ENCODE data around the gene RNF222. TPM values are rescaled to one million over a fixed set of nuclear protein-coding genes. Genes with fewer than 3 reads are reported as not detected.

The RNF222 gene
- total RNA-seq = not detected

GRCh38 chr17:8397636-8398035 lies at the start of gene RNF222:
TSS of gene RNF222 (minus strand) at chr17:8397827. CDS start at chr17:8393461, 4,366 bp downstream.
- no peak for DNase-seq (ENCODE audit: low spot score in 2 of 2)
- no peak for FAIRE-seq

DNA sequence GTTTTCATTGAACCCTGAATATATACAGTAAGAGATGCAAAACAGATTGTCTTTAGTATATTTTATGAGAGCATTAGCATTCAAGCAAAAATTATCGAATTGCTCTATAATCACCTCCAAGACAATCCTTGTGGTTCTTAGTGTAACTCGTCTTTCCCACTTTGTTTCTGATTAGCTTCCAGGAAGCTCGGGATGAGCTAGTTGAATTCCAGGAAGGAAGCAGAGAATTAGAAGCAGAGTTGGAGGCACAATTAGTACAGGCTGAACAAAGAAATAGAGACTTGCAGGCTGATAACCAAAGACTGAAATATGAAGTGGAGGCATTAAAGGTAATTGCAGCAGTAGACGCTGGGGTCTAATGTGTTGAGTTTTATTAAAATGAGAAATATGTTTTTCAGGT lies 47.9 kb upstream of the RNF222 start:
- FAIRE-seq (no peak), DNase-seq (ENCODE audit: low spot score in 2 of 2) (no peak)

- FAIRE-seq (no peak), DNase-seq (ENCODE audit: low spot score in 2 of 2) (no peak)
Observed at GRCh38 chr17:8444494-8444893, 46.9 kb upstream of the RNF222 start.

- no peak for DNase-seq (ENCODE audit: low spot score in 2 of 2)
- FAIRE-seq = no peak
Observed at GRCh38 chr17:8443756-8444155, 46.1 kb upstream of the RNF222 start.

DNA sequence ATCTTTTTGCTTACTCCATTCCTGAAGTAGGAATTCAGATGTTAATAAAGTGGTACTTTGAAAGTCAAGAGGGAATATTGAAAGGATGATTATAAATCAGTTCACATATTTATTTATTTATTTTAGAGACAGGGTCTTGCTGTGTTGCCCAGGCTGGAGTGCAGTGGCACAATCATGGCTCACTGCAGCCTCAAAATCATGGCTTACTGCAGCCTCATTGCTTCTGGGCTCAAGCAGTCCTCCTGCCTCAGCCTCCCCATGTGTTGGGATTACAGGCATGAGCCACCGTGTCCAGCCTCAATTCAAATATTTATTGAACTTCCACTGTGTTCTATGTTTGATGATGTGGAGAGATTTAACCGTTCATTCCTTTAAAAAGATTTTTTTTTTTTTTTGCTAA lies 44.7 kb upstream of the RNF222 start:
- no peak for FAIRE-seq
- DNase-seq (ENCODE audit: low spot score in 2 of 2) = no peak

DNA sequence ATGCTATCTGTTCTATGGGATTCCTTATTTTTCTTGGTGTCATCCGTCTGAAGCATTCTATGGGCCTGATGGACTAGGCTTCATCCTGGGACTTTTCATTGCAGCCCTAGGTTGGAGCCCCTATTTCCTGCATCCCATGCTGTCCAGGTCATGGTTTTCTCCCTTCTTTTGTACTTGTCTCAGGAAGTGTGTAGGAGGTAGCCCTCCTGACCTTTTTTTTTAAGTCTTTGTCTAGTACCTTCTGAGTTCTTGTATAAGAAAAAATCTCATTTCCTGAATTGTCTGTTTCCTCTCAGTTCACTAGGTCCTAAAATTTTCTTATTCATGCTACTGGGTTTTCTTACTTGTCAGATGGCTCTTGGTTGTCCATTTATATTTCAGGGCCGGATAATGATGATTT lies 44.1 kb upstream of the RNF222 start:
- DNase-seq (ENCODE audit: low spot score in 2 of 2) = no peak
- FAIRE-seq = no peak

DNA sequence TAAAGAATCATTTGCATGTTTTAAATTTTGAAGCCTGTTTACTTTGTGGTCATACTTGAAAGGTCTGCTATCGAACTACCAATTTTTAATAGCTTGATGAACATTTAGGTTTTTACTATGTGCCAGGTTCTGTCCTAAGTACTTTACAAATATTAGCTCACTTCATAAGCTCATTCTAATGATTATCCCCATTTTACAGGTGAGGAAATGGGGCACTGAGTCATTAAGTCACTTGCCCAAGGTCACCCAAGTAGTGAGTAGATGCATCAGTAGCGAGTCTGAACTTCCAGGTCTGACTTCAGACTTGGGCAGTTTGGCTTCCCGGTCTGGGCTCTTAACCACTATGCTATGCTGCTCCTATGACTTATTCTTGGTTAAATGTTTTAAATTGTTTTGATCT lies 42.1 kb upstream of the RNF222 start:
- DNase-seq (ENCODE audit: low spot score in 2 of 2) (no peak), FAIRE-seq (no peak)

GRCh38 chr17:8438441-8438840 lies 40.8 kb upstream of the RNF222 start:
- FAIRE-seq (no peak), DNase-seq (ENCODE audit: low spot score in 2 of 2) (no peak)

DNA sequence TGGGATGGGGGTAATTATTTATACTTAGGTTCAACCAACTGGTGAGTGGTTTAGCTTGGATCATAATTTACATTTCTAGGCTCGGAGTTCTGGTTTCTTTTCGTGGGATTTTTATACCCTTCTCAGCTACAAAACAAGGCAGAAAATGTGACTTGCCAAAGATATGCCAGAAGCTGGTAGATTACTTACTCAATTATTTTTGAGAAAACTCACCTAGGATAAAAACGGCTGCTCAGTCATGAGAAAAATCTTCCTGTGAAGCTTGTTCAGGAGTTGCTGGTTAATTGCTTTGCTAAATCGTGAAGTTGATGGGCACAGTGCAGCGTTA lies 39.2 kb upstream of the RNF222 start:
- DNase-seq (ENCODE audit: low spot score in 2 of 2) = no peak

GRCh38 chr17:8436169-8436843 lies 38.7 kb upstream of the RNF222 start:
- no peak for FAIRE-seq
- DNase-seq (ENCODE audit: low spot score in 2 of 2) = peak; percentile 34 to 49

More for the DNA sequence above, 39.2 kb upstream of the RNF222 start:
- no peak for FAIRE-seq

- DNase-seq (ENCODE audit: low spot score in 2 of 2) (peak; percentile 99), FAIRE-seq (no peak)
Observed at GRCh38 chr17:8435245-8436168, 37.9 kb upstream of the RNF222 start, which contains the start of gene NDEL1. TSS of gene NDEL1 (plus strand) at chr17:8435884. CDS start at chr17:8444272, 8,388 bp downstream.

- FAIRE-seq (no peak), DNase-seq (ENCODE audit: low spot score in 2 of 2) (no peak)
Observed at GRCh38 chr17:8430966-8431365, 33.3 kb upstream of the RNF222 start.

- no peak for DNase-seq (ENCODE audit: low spot score in 2 of 2)
- no peak for FAIRE-seq
Observed at GRCh38 chr17:8426802-8427201, 29.2 kb upstream of the RNF222 start.

DNA sequence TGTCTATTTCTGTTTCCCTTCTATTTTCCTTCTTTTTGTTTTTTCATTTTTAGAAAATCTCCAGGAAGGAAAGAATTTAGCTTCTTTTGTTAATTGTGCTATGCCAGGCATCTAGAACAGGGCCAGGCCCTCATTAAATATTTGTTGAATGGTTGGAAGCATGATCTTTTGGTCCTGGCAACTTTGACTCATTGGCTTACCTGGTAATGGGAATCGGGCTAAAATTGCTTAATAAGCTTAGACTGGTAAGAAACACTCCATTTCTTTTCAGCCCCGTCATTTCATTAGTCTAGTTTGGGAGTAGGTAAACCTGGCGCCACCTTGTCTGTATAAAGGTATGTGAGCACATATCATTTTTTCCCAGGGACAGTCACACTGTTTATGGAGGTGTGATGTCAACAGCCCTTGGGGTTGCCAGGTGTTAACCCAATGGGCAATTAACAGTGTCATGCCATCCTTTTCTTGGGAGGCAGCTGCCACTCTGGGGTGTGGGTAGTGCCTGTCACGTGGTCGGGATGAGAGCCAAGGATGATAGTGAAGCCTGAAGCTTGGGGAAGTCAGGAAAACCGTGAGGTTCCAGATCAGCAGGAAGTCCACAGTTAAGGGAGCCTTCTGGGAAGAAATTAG lies 28.6 kb upstream of the RNF222 start:
- DNase-seq (ENCODE audit: low spot score in 2 of 2) = no peak
- no peak for FAIRE-seq

DNA sequence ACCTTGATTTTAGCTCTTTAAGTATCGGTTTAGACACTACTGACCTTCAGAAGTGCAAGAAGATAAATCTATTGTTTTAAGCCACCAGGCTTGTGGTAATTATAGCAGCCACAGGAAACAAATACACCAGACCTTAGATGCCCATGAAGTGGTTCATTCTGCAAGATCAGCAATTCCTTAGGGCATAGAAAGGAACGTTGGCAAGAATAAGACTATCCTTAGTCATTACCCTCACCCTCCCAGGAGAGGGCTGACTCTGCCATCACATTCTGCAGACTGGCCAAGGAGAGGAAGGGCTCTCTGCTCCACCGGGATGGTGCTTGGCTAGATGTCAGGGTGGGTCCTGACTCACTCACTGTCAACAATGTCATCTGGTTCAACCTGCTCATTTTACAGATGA lies 23.9 kb upstream of the RNF222 start:
- FAIRE-seq = no peak
- DNase-seq (ENCODE audit: low spot score in 2 of 2) = no peak

DNA sequence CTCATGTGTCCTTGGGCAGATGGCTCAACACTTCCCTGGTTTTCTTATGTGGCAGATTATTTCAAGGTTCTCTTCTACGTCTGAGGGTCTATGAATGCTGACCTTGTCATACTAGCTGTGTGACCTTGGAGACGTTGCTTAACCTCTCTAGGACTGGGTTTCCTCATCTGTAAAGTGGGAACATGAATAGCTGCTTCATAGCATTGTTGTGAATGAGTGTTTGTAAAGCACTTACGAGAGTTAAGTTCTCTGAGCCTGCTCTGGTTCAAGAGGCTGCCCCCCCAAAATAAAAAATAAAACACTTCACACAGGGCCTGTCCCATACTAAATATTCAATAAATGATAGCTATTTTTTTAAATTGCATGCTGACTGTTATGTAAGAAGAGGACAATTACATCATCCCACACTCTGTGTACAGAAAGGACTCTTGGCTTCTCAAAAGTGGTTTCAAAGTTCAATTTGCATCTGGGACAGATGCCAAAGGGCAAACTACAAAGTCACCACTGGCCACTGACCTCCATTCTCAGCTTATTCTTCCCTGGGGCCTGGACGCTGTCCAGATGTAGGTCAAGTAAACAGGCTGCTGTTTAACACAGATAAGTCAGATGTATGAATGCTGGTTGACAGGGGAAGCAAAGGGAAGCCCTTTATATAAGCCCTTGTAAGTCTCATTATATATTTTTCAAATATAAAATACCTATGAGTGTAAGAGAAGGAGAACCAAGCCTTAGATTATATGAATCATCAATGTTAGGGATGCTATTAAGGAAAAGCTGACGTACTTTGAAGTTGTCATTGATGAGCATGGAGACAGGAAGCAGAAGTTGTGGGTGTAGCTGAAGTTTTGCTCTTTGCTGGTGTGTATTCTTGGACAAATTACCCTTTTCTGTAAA lies 22.7 kb upstream of the RNF222 start:
- FAIRE-seq (no peak), DNase-seq (ENCODE audit: low spot score in 2 of 2) (peak in 1 of 2 donors; percentile 35)

DNA sequence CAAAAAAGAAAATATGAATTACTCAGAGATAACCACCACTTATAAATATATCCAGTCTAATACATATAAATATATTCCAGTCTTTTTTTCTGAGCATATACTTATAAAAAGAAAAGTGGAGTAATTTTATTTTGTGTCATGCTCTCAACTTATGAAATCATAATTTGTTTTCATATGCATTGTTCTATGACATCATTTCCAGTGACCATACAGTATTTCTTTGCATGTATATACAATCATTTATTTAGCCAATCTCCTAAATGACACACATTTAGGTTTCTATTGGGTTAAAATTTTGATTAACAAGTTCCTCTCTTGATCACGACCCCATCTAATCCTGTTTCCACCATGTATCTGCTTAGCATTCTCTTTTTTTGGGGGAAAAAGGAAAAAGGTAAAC lies 21.7 kb upstream of the RNF222 start:
- DNase-seq (ENCODE audit: low spot score in 2 of 2) (no peak), FAIRE-seq (no peak)

- no peak for DNase-seq (ENCODE audit: low spot score in 2 of 2)
- FAIRE-seq = no peak
Observed at GRCh38 chr17:8418471-8418870, 20.8 kb upstream of the RNF222 start.

DNA sequence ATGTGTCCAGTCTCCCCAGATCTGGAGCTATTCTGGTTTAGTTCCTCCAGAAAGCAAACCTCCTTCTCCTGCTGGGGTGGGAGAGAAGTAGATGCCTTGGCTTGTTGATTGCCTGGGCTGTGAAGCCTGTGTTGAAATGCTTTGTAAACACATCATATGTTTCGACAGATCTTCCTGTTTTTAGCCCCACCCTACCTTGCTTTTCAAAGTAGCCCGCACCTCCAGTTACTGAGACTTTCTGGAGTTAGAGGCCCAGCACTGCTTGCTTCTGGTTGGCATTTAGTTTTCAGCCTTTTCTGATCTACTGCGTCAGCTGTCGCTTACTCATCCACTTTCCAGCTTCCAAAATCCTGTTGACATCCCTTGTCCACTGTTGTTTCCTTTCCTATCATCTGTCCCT lies 20.2 kb upstream of the RNF222 start:
- DNase-seq (ENCODE audit: low spot score in 2 of 2) (no peak), FAIRE-seq (no peak)

- FAIRE-seq (no peak), DNase-seq (ENCODE audit: low spot score in 2 of 2) (no peak)
Observed at GRCh38 chr17:8413938-8414337, 16.3 kb upstream of the RNF222 start.

Measured in frontal cortex (tissue), 4 donors.